ENCODE results near the gene VPS29.
"Not testable (repeated sequence)": the region's sequence is repeated elsewhere in the genome, so short reads cannot be mapped to it uniquely, and the experiment has no call there.

Gene VPS29

DNA sequence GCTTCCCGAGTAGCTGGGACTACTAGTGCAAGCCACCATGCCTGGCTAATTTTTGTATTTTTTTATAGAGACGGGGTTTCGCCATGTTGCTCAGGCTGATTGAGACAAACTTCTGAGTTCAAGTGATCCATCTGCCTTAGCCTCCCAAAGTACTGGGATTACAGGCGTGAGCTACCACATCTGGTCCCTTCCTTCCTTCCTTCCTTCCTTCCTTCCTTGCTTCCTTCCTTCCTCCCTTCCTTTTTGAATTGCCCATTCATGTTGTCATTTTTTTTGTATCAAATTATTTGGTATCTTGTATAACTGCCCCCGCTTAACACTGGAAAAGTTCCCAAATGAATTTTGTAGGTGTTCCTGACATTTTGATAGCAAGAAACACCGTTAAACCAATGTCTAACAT lies 11.9 kb upstream of the VPS29 start:
- no peaks in the 10 kb centered on the region for H3K36me3 ChIP-seq (ENCODE audit: insufficient read depth, low read length)
- no peaks in the 10 kb centered on the region for H3K9me3 ChIP-seq (ENCODE audit: low read length)
- no peaks in the 10 kb centered on the region for H3K27me3 ChIP-seq (ENCODE audit: insufficient read depth, low read length)
- no peaks in the 10 kb centered on the region for H3K4me1 ChIP-seq (ENCODE audit: insufficient read depth, low read length)
- H3K4me3 ChIP-seq (ENCODE audit: low read length) = no peak overlapping the region
- H2AFZ ChIP-seq (ENCODE audit: low read depth, low read length) = no peak overlapping the region

DNA sequence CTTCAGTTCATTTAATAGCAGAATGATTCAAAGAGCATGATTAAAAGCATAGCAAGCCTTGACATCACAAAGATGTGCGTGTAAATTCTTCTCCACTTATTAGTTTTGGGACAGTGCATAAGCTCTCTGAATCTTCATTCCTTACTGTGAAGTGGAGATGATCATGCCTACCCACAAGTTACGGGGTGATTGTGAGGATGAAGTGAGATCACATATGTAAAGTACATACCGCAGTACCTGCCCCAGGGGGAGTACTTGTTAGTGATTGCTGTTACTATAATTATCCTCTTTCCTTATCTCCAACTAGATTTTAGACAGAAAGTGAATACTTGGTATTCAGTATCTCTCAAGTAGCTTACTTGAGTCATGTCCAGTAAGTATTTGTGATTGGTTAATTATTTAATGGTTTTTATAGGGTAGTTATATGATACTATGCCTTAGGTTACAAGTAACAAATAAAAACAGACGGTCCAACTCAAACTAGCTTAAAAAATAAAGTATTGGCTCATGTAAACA lies 6.2 kb upstream of the VPS29 start:
- Histone ChIP-seq H3K9me3 (ENCODE audit: low read length) (no peaks in the 10 kb centered on the region), H3K4me3 (ENCODE audit: low read length) (no peak overlapping the region), H3K4me1 (ENCODE audit: insufficient read depth, low read length) (no peaks in the 10 kb centered on the region), H3K36me3 (ENCODE audit: insufficient read depth, low read length) (no peaks in the 10 kb centered on the region), H2AFZ (ENCODE audit: low read depth, low read length) (no peak overlapping the region), H3K27me3 (ENCODE audit: insufficient read depth, low read length) (no peaks in the 10 kb centered on the region)

DNA sequence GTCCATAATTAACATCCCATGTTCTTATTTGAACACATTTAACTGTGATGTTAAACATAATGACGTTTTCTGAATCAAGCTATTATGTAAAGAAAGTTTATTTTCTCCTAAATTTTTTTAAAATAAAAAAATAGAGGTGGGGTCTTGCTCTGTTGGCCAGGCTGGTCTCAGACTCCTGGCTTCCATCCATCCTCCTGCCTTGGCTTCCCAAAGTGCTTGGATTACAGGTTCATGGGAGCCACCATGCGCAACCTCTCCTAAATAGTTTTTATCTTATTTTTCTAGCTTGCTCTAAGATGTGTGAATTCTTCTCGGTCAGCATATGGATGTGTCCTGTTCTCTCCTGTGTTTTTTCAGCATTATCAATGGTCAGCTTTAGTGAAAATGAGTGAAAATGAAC lies 3.4 kb upstream of the VPS29 start:
- Histone ChIP-seq H3K9me3 (ENCODE audit: low read length) (no peaks in the 10 kb centered on the region), H3K36me3 (ENCODE audit: insufficient read depth, low read length) (no peaks in the 10 kb centered on the region), H3K4me3 (ENCODE audit: low read length) (no peak overlapping the region), H3K4me1 (ENCODE audit: insufficient read depth, low read length) (peaks cover 10% of the 10 kb centered on the region), H3K27me3 (ENCODE audit: insufficient read depth, low read length) (no peaks in the 10 kb centered on the region), H2AFZ (ENCODE audit: low read depth, low read length) (no peak overlapping the region)

GRCh38 chr12:110503432-110503831 lies 1.5 kb upstream of the VPS29 start:
- Histone ChIP-seq H3K4me1 (ENCODE audit: insufficient read depth, low read length) (peaks cover 15% of the 10 kb centered on the region), H3K36me3 (ENCODE audit: insufficient read depth, low read length) (peaks cover 8% of the 10 kb centered on the region), H3K27me3 (ENCODE audit: insufficient read depth, low read length) (no peaks in the 10 kb centered on the region), H3K4me3 (ENCODE audit: low read length) (no peak overlapping the region), H2AFZ (ENCODE audit: low read depth, low read length) (no peak overlapping the region), H3K9me3 (ENCODE audit: low read length) (no peaks in the 10 kb centered on the region)

GRCh38 chr12:110501399-110501751 lies 536 bp downstream of the VPS29 start:
- Histone ChIP-seq H3K9me3 (ENCODE audit: low read length) (no peaks in the 10 kb centered on the region), H2AFZ (ENCODE audit: low read depth, low read length) (peak overlapping the region; percentile 63), H3K27me3 (ENCODE audit: insufficient read depth, low read length) (no peaks in the 10 kb centered on the region), H3K4me3 (ENCODE audit: low read length) (peak overlapping the region; percentile 69), H3K4me1 (ENCODE audit: insufficient read depth, low read length) (peaks cover 15% of the 10 kb centered on the region), H3K36me3 (ENCODE audit: insufficient read depth, low read length) (peaks cover 8% of the 10 kb centered on the region)

DNA sequence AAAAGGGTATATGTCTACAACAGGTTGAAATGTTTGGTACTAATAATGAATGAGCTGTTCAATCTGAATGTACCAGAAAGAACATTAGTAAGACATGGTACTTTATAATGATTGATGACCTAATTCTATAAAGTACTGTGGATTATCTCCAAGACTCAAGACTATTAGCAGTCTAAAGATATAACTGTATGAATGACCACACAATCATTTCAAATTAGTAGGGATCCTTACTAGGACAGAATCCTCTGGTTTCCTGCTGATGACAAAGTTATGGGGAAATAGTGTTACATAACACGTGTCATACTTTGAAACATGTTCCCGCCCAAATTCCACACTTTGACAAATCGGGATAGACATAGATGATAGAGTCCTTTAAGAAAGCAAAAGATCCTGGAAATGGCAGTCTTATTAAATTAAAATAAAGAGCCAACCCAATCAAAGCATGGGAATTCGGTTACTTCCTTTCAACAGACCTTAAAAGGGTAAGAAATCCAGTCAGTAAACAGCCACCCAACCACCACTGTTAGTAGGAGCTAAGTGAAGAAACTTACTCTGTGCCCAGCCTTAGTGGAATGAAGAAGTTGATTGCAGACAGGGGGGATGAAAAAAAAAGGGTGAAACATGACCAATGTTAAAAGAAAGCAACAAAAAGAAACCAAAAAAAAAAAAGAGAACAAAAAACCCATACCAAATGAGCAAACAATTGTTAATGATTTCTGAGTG lies 2.8 kb downstream of the VPS29 start:
- Histone ChIP-seq H3K4me3 (ENCODE audit: low read length) (no peak overlapping the region), H2AFZ (ENCODE audit: low read depth, low read length) (no peak overlapping the region), H3K36me3 (ENCODE audit: insufficient read depth, low read length) (peaks cover 22% of the 10 kb centered on the region), H3K27me3 (ENCODE audit: insufficient read depth, low read length) (no peaks in the 10 kb centered on the region), H3K4me1 (ENCODE audit: insufficient read depth, low read length) (peaks cover 15% of the 10 kb centered on the region), H3K9me3 (ENCODE audit: low read length) (no peaks in the 10 kb centered on the region)

- no peak overlapping the region for H3K4me3 ChIP-seq (ENCODE audit: low read length)
- H3K27me3 ChIP-seq (ENCODE audit: insufficient read depth, low read length) = no peaks in the 10 kb centered on the region
- H3K9me3 ChIP-seq (ENCODE audit: low read length) = peaks cover 2% of the 10 kb centered on the region
- H3K4me1 ChIP-seq (ENCODE audit: insufficient read depth, low read length) = no peaks in the 10 kb centered on the region
- H3K36me3 ChIP-seq (ENCODE audit: insufficient read depth, low read length) = peaks cover 7% of the 10 kb centered on the region
- H2AFZ ChIP-seq (ENCODE audit: low read depth, low read length) = no peak overlapping the region
These were observed 26.5 kb downstream of the VPS29 start for GRCh38 chr12:110475426-110475825.

DNA sequence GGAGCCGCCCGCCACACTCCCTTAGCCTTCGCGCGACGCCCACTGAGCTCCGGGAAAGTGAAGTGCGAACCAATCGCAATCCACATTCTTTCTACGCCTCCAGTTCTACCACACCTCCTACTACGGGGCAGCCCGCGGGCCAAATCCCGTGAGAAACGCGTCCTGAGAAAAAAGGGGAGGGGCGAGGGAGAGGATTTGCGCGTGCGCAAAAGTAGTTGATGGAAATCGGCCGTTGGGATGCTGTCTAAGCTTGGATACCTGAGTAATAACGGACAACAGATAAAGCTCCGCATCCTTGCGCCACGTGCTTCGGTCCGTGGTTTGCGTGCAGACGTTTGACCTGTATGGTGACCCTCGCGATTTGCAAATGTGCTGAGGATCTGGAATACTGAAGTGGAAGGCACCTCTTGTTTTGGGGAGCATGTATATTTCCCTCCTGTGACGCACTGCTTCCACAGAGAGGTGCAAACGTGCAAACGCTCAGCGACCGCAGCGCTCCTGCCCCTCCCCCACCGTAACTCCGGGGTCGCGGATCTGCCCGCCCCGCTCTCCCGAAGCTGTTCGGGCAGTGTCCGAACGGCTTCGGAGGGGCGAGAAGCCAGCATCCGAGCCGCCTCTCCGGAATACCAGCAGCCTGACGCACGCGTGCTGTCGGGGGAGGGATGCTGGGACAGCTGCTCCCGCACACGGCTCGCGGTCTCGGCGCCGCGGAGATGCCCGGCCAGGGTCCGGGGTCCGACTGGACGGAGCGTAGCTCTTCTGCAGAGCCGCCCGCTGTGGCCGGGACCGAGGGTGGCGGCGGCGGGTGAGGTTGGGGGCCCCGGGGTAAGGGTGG lies 33.5 kb downstream of the VPS29 start, which contains the start of the genes FAM216A and GPN3:
TSS of gene FAM216A (plus strand) at position 632 of the 835 bp plus-strand sequence. CDS start at position 663, 31 bp downstream.
TSS of gene GPN3 (minus strand) at position 44 of the 835 bp plus-strand sequence. CDS start 54 bp downstream, outside the sequence.
- peak within 1 kb of the TSS; percentile 97 for H2AFZ ChIP-seq (ENCODE audit: low read depth, low read length)
- H3K9me3 ChIP-seq (ENCODE audit: low read length) = no peaks in the 10 kb centered on the region
- peaks cover 16% of the 10 kb centered on the region for H3K36me3 ChIP-seq (ENCODE audit: insufficient read depth, low read length)
- peak within 1 kb of the TSS; percentile 89 for H3K4me3 ChIP-seq (ENCODE audit: low read length)
- peaks cover 14% of the 10 kb centered on the region for H3K4me1 ChIP-seq (ENCODE audit: insufficient read depth, low read length)
- no peaks in the 10 kb centered on the region for H3K27me3 ChIP-seq (ENCODE audit: insufficient read depth, low read length)

DNA sequence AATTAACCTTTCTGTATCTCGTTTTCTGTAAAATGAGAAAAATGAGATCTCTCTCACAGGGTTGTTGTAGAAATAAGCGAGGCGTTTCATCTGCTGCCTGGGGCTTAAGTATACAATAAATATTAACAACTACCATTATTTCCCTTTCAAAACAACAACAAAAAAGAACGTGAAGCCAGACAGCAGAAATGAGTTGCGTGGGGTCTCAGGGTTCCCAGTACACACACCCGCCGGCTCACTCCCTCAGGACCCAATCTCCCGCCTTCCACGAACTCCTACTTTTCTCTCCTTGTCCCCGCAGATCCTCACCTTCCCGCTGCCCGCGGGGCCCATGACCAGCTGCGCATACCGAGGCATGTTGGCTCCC lies 34.1 kb downstream of the VPS29 start:
- Histone ChIP-seq H3K4me3 (ENCODE audit: low read length) (peak overlapping the region; percentile 89), H3K36me3 (ENCODE audit: insufficient read depth, low read length) (peaks cover 22% of the 10 kb centered on the region), H3K27me3 (ENCODE audit: insufficient read depth, low read length) (no peaks in the 10 kb centered on the region), H3K9me3 (ENCODE audit: low read length) (no peaks in the 10 kb centered on the region), H3K4me1 (ENCODE audit: insufficient read depth, low read length) (peaks cover 14% of the 10 kb centered on the region), H2AFZ (ENCODE audit: low read depth, low read length) (peak overlapping the region; percentile 80)

DNA sequence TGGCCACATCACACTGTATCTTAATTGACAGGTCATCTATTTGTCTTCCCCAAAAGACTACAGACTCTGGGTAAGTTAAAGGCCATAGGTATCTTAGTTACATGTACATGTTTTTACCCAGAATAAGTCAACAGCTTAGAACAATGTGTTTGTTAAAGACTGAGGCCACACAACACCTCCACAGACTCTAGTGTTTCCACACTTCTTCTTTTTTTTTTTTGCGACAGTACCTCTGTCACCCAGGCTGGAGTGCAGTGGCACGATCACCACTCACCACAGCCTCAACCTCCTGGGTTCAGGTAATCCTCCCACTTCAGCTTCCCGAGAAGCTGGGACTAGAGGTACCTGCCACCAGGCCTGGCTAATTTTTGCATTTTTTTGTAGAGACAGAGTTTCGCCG lies 35.1 kb downstream of the VPS29 start:
- Histone ChIP-seq H3K27me3 (ENCODE audit: insufficient read depth, low read length) (no peaks in the 10 kb centered on the region), H3K36me3 (ENCODE audit: insufficient read depth, low read length) (peaks cover 28% of the 10 kb centered on the region), H2AFZ (ENCODE audit: low read depth, low read length) (no peak overlapping the region), H3K9me3 (ENCODE audit: low read length) (no peaks in the 10 kb centered on the region), H3K4me3 (ENCODE audit: low read length) (peak overlapping the region; percentile 89), H3K4me1 (ENCODE audit: insufficient read depth, low read length) (peaks cover 14% of the 10 kb centered on the region)

DNA sequence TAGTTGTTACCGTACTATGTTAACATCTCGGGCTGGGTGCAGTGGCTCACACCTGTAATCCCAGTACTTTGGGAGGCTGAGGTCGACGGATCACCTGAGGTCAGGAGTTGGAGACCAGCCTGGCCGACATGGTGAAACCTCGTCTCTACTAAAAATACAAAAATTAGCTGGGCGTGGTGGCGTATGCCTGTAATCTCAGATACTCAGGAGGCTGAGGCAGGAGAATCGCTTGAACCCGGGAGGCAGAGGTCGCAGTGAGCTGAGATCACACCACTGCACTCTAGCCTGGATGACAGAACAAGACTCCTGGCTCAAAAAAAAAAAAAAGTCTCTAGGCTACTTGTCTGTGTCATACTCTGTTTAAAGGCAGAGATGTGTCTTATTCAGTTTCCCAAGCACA lies 36.1 kb downstream of the VPS29 start:
- H2AFZ ChIP-seq (ENCODE audit: low read depth, low read length); H3K4me3 ChIP-seq (ENCODE audit: low read length); H3K9me3 ChIP-seq (ENCODE audit: low read length); H3K27me3 ChIP-seq (ENCODE audit: insufficient read depth, low read length): not testable (repeated sequence)
- Histone ChIP-seq H3K4me1 (ENCODE audit: insufficient read depth, low read length) (peaks cover 14% of the 10 kb centered on the region), H3K36me3 (ENCODE audit: insufficient read depth, low read length) (peaks cover 37% of the 10 kb centered on the region)

DNA sequence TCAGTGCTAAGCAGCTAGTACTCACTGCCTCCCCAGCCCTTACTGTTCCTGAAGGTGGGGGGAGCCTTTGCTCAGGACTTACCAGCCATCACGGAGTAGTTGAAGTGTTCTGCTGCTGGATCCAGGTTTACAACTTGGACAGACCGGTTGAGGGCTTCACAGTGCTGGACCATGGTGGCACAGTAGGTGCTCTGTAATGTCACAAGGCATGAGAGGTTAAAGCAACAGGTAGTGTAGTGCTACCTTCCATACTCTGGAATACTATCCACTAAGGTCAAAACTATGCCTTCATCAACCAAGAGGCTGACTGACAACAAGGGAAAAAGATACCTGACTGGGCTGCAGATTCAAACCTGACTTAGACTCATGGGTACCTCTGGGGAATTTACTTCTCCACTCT lies 36.9 kb downstream of the VPS29 start:
- Histone ChIP-seq H3K4me1 (ENCODE audit: insufficient read depth, low read length) (peaks cover 14% of the 10 kb centered on the region), H3K4me3 (ENCODE audit: low read length) (no peak overlapping the region), H3K9me3 (ENCODE audit: low read length) (no peaks in the 10 kb centered on the region), H3K27me3 (ENCODE audit: insufficient read depth, low read length) (no peaks in the 10 kb centered on the region), H2AFZ (ENCODE audit: low read depth, low read length) (no peak overlapping the region), H3K36me3 (ENCODE audit: insufficient read depth, low read length) (peaks cover 43% of the 10 kb centered on the region)

- not testable (repeated sequence) for H3K4me3 ChIP-seq (ENCODE audit: low read length); H3K9me3 ChIP-seq (ENCODE audit: low read length); H2AFZ ChIP-seq (ENCODE audit: low read depth, low read length); H3K4me1 ChIP-seq (ENCODE audit: insufficient read depth, low read length); H3K27me3 ChIP-seq (ENCODE audit: insufficient read depth, low read length)
- peaks cover 62% of the 10 kb centered on the region for H3K36me3 ChIP-seq (ENCODE audit: insufficient read depth, low read length)
These were observed 40.7 kb downstream of the VPS29 start for GRCh38 chr12:110461189-110461588.

Data from neuron (in vitro differentiated cells).